Endothelial cell of umbilical vein (primary cell): ENCODE measurements around the gene AGR2. TPM values are rescaled to one million over a fixed set of nuclear protein-coding genes. Genes with fewer than 3 reads are reported as not detected.

ENCODE experiments used
- BruUV-seq: library from RNA; stranded (reverse); fragments of 400-500 nt; replicated peaks from 2 replicates; lab custom pipeline; 2021; lab: Mats Ljungman, UMichigan
- CTCF ChIA-PET: fragments of 300-600, 350-600 bp; sonication (Branson Sonifier 250); formaldehyde crosslinking; loops from one replicate; lab custom pipeline; 2021; ENCODE audit warnings: antibody characterized with exemption, inconsistent platforms; lab: Charles Lee
- POLR2A ChIA-PET: fragments of 300-600, 350-600 bp; sonication (Branson Sonifier 250); formaldehyde crosslinking; loops from one replicate; lab custom pipeline; 2021; ENCODE audit warnings: antibody characterized with exemption, inconsistent platforms; lab: Charles Lee
- DNase-seq: peaks from one replicate; pipeline ENCODE4 v3.0.0-alpha.2; 2011; ENCODE audit warnings: low read depth, low spot score
- FAIRE-seq: peaks from 2 replicates; lab custom pipeline; 2011; peaks lifted over from hg19 to GRCh38; lab: Jason Lieb, UNC
- H2AFZ ChIP-seq: 2 replicates; pipeline ENCODE4 v1.6.0; 2012; ENCODE audit warnings: low read depth, low read length, control low read depth, inconsistent platforms
- H3K27ac ChIP-seq: 2 replicates; pipeline ENCODE4 v1.5.1; 2011; ENCODE audit warnings: low read depth, mild to moderate bottlenecking, control low read depth, low read length, moderate library complexity; ENCODE audit not compliant: insufficient read depth
- H3K27me3 ChIP-seq, 2 experiments: 2 replicates each; pipeline versions ENCODE4 v1.6.0 to v1.6.1; 2011; ENCODE audit warnings: low read length in 2 of 2, mixed read lengths in 1 of 2; ENCODE audit not compliant: control insufficient read depth in 2 of 2, insufficient read depth in 2 of 2
- H3K36me3 ChIP-seq, 2 experiments: 2 replicates in 1 of 2; 3 replicates in 1 of 2; pipeline ENCODE4 v1.5.1; 2011; ENCODE audit warnings: low read length in 2 of 2, mild to moderate bottlenecking in 1 of 2, moderate library complexity in 1 of 2; ENCODE audit not compliant: control insufficient read depth in 2 of 2, insufficient read depth in 2 of 2; ENCODE audit errors: extremely low read depth in 1 of 2
- H3K4me1 ChIP-seq: 3 replicates; pipeline ENCODE4 v1.5.1; 2011; ENCODE audit warnings: mild to moderate bottlenecking, low read length; ENCODE audit not compliant: control insufficient read depth, insufficient read depth; ENCODE audit errors: extremely low read depth
- H3K4me2 ChIP-seq: 2 replicates; pipeline ENCODE4 v1.6.1; 2011; ENCODE audit warnings: low read length, control low read depth, mixed read lengths; ENCODE audit not compliant: insufficient read depth
- H3K4me3 ChIP-seq, 3 experiments: fragments of 200-600 bp in 1 of 3; sonication (generic), shearing (Covaris generic) in 1 of 3; replicated peaks in 1 of 3; 2 replicates each; pipeline ENCODE4 v1.5.1; 2011 to 2016; ENCODE audit warnings: control low read depth in 3 of 3, low read length in 3 of 3, mild to moderate bottlenecking in 2 of 3, inconsistent platforms in 1 of 3, low read depth in 1 of 3, moderate library complexity in 1 of 3; ENCODE audit not compliant: insufficient read depth in 1 of 3
- H3K79me2 ChIP-seq: 2 replicates; pipeline ENCODE4 v1.6.0; 2012; ENCODE audit warnings: low read length, inconsistent platforms; ENCODE audit not compliant: control insufficient read depth, insufficient read depth
- H3K9ac ChIP-seq: replicated peaks from 2 replicates; pipeline ENCODE3; 2011; ENCODE audit warnings: low read length, control low read depth; ENCODE audit not compliant: insufficient read depth; ENCODE audit errors: extremely low read depth
- H3K9me1 ChIP-seq: replicated peaks from 3 replicates; pipeline ENCODE4 v1.6.0; 2011; ENCODE audit warnings: mild to moderate bottlenecking, low read length; ENCODE audit not compliant: control insufficient read depth, insufficient read depth; ENCODE audit errors: extremely low read depth
- H3K9me3 ChIP-seq: replicated peaks from 2 replicates; pipeline ENCODE4 v1.5.1; 2012; ENCODE audit warnings: low read length, inconsistent platforms; ENCODE audit not compliant: control insufficient read depth, insufficient read depth
- H4K20me1 ChIP-seq: replicated peaks from 2 replicates; pipeline ENCODE3; 2011; ENCODE audit warnings: mild to moderate bottlenecking, low read length; ENCODE audit not compliant: control insufficient read depth, insufficient read depth; ENCODE audit errors: extremely low read depth
- CTCF ChIP-seq, 2 donors: IDR thresholded peaks; 1 replicate in 1 of 2; 2 replicates in 1 of 2; pipeline ENCODE4 v1.5.1; 2011; ENCODE audit warnings: low read length in 2 of 2, mild to moderate bottlenecking in 2 of 2, moderate library complexity in 2 of 2, control low read depth in 1 of 2, inconsistent platforms in 1 of 2, low read depth in 1 of 2; ENCODE audit not compliant: insufficient read depth in 1 of 2; ENCODE audit errors: extremely low read depth in 1 of 2
- EZH2 ChIP-seq: IDR thresholded peaks from 2 replicates; pipeline ENCODE4 v1.6.1; 2012; ENCODE audit warnings: borderline replicate concordance, low read depth, mild to moderate bottlenecking, moderate library complexity, low read length, inconsistent platforms; ENCODE audit not compliant: severe bottlenecking
- FOS ChIP-seq: IDR thresholded peaks from 2 replicates; pipeline ENCODE4 v1.6.1; 2011; ENCODE audit warnings: mild to moderate bottlenecking, low read length, moderate library complexity, borderline replicate concordance; ENCODE audit not compliant: insufficient read depth
- GATA2 ChIP-seq: IDR thresholded peaks from 2 replicates; pipeline ENCODE4 v1.7.0; 2011; ENCODE audit warnings: low read depth, mild to moderate bottlenecking, moderate library complexity, mixed read lengths, low read length; ENCODE audit not compliant: insufficient read length, insufficient read depth
- JUN ChIP-seq: IDR thresholded peaks from 2 replicates; pipeline ENCODE4 v1.6.1; 2011; ENCODE audit warnings: borderline replicate concordance, low read depth; ENCODE audit not compliant: insufficient read length, insufficient read depth
- MAX ChIP-seq: IDR thresholded peaks from 2 replicates; pipeline ENCODE4 v1.6.1; 2011; ENCODE audit not compliant: insufficient read depth, insufficient read length
- MYC ChIP-seq: IDR thresholded peaks from one replicate; pipeline ENCODE4 v1.6.1; 2011; ENCODE audit warnings: mild to moderate bottlenecking, low read depth, low read length
- POLR2A ChIP-seq: IDR thresholded peaks from 2 replicates; pipeline ENCODE4 v1.6.1; 2012; ENCODE audit warnings: low read depth, mild to moderate bottlenecking, control low read depth, low read length
- POLR2AphosphoS5 ChIP-seq: IDR thresholded peaks from 2 replicates; pipeline ENCODE4 v1.6.1; 2012; ENCODE audit warnings: low read depth, mild to moderate bottlenecking, control low read depth, low read length, moderate library complexity; ENCODE audit not compliant: insufficient read depth
- dilution Hi-C: fragments of 300-500 bp; cut with MboI; formaldehyde crosslinking; loops from one replicate; pipeline ENCODE4 v1.15.0; 2019; ENCODE audit warnings: low sequenced_read_pairs; ENCODE audit not compliant: extremely low pct_ligation_motif_present
- intact Hi-C: fragments of 100-400 bp; cut with micrococcal nuclease; formaldehyde crosslinking; loops from one replicate; pipeline ENCODE4 v1.10.0; 2022
- polyA plus RNA-seq, 4 experiments: library from polyadenylated mRNA; depleted of rRNA in 3 of 4; stranded (reverse) in 3 of 4; unstranded in 1 of 4; fragments of >200 nt; gene quantifications; 2 replicates each; pipeline versions ENCODE4 v1.2.1 to v1.2.3, GENCODE V29; 2011 to 2012; ENCODE audit warnings: missing spikeins in 1 of 4
- total RNA-seq: library from RNA; stranded (reverse); gene quantifications from 2 replicates; pipeline ENCODE4 v1.2.3, GENCODE V29; 2021

Gene AGR2
- total and polyA plus RNA-seq, 2 donors (not counting 3 experiments of a cell fraction or from before 2014, with no cell fraction given) = not detected

- Histone ChIP-seq H4K20me1 (no peaks in the 10 kb centered on the region), H2AFZ (no peak overlapping the region), H3K27ac (no peak overlapping the region), H3K79me2 (no peaks in the 10 kb centered on the region), H3K9me1 (no peaks in the 10 kb centered on the region), H3K9ac (no peak overlapping the region), H3K36me3 (no peaks in the 10 kb centered on the region), H3K4me3 (no peak overlapping the region), H3K27me3 (no peaks in the 10 kb centered on the region), H3K4me1 (no peaks in the 10 kb centered on the region), H3K4me2 (no peak overlapping the region), H3K9me3 (no peaks in the 10 kb centered on the region)
- dilution Hi-C loops = no loop called here
- intact Hi-C loops = no loop called here
- DNase-seq (no peak), FAIRE-seq (no peak)
- ChIA-PET POLR2A (no interaction called here), CTCF (no interaction called here)
- TF ChIP-seq MAX = no peak
- no peak for TF ChIP-seq JUN
- TF ChIP-seq EZH2 = no peak
- TF ChIP-seq FOS = no peak
- no peak for TF ChIP-seq CTCF (IDR thresholded peaks at IDR 0.05; ENCODE audit: extremely low read depth in 1 of 2, insufficient read depth in 1 of 2, low read depth in 1 of 2, low read length in 2 of 2)
- no peak for TF ChIP-seq MYC
- TF ChIP-seq POLR2A = no peak
- TF ChIP-seq GATA2 = no peak
- TF ChIP-seq POLR2AphosphoS5 = no peak
- no TSS peak for BruUV-seq
Observed at GRCh38 chr7:16785321-16785720, 19.5 kb downstream of the AGR2 start.
